ENCODE measurements around the gene FHOD1. TPM values are rescaled to one million over a fixed set of nuclear protein-coding genes. Genes with fewer than 3 reads are reported as not detected.

Gene FHOD1
- total and polyA plus RNA-seq, 2 of the 4 experiments (the other 2 are of a cell fraction): 13.8 to 64.0 TPM

DNA sequence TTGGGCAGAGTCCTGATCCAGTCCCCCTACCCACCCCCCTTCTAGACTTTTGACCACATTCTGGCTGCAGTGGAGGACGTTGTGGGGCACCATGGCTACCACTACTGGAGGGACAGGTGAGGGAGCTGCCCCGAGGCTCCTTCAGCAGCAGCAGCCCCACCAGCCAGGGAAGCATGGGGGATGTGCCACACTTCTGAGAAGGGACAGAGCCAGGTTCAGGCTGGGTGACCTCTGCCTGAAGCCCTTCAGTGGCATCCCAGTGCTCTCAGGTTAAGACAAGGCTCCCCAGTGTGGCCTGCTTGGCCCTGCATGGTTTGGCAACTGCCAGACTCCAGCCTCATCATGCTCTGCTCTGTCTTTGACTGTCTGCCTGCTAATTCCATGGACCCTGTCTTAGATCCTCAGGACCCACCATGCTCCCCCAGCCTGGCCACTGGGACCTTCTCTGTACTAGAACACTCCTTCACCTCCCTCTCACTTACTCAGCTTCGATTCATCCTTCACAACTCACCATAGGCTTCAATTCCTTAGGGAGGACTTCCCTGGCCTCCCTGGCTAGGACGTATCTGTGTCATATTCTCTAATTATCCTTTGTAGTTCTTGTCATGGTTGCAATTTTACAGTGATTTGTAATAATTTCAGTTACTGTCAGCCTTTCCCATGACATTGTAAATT, 10.3 kb upstream of the FHOD1 start:
- DNase-seq: no peak
- peaks cover 2% of the 10 kb centered on the region; the same call in 1 of the 2 replicates for H3K4me1 ChIP-seq (ENCODE audit: control insufficient read depth, insufficient read depth, low read length)
- intact Hi-C loops (cut with micrococcal nuclease): no loop called here

More for the DNA sequence above, 10.3 kb upstream of the FHOD1 start:
- Histone ChIP-seq H3K9ac (ENCODE audit: low read depth, low read length) (no peak overlapping the region), H3K9me3 (ENCODE audit: control insufficient read depth, insufficient read depth, low read length) (no peaks in the 10 kb centered on the region), H2AK9ac (replicated peaks; ENCODE audit: low read depth, low read length, poor library complexity) (no peak overlapping the region), H4K5ac (ENCODE audit: low read depth, low read length) (no peak overlapping the region), H3K14ac (replicated peaks; ENCODE audit: low read depth, low read length) (no peak overlapping the region), H2BK15ac (ENCODE audit: low read depth, low read length) (no peak overlapping the region), H3K56ac (ENCODE audit: extremely low read depth, insufficient read depth, low read length) (no peak overlapping the region), H2AK5ac (ENCODE audit: low read depth, low read length) (no peak overlapping the region), H3K4ac (ENCODE audit: low read depth, low read length) (no peak overlapping the region), H3K23ac (ENCODE audit: low read depth, low read length) (no peak overlapping the region), H3K9me1 (ENCODE audit: insufficient read depth, low read length) (no peaks in the 10 kb centered on the region), H4K91ac (ENCODE audit: insufficient read depth, low read depth, low read length) (no peak overlapping the region), H3K27me3 (ENCODE audit: control insufficient read depth, insufficient read depth, low read length) (no peaks in the 10 kb centered on the region), H3K27ac (ENCODE audit: insufficient read depth, low read length) (no peak overlapping the region), H2BK20ac (ENCODE audit: low read depth, low read length) (no peak overlapping the region), H3K36me3 (ENCODE audit: control insufficient read depth, insufficient read depth, low read length) (peaks cover 18% of the 10 kb centered on the region), H4K8ac (ENCODE audit: low read depth in 2 of 2, low read length in 2 of 2) (no peak overlapping the region), H2BK120ac (ENCODE audit: low read depth, low read length) (no peak overlapping the region), H3K4me2 (ENCODE audit: low read depth, low read length) (no peak overlapping the region), H2BK5ac (ENCODE audit: low read depth, low read length, poor library complexity, severe bottlenecking) (no peak overlapping the region), H4K20me1 (ENCODE audit: insufficient read depth, low read length) (no peaks in the 10 kb centered on the region), H3K4me3 (ENCODE audit: insufficient read depth, low read depth, low read length) (no peak overlapping the region), H2AFZ (replicated peaks; ENCODE audit: low read length, poor library complexity) (no peak overlapping the region), H3K18ac (ENCODE audit: low read depth, low read length) (no peak overlapping the region), H3K79me1 (ENCODE audit: low read depth in 1 of 2, low read length in 2 of 2) (no peaks in the 10 kb centered on the region)
- ATAC-seq (ENCODE audit: low read depth): no peak
- TF ChIP-seq CEBPB (IDR thresholded peaks at IDR 0.05; ENCODE audit: low read depth, low read length) (no peak), MXI1 (IDR thresholded peaks at IDR 0.05; ENCODE audit: borderline replicate concordance, low read depth, low read length) (no peak), RAD21 (IDR thresholded peaks at IDR 0.05; ENCODE audit: low read length) (no peak), SMC3 (IDR thresholded peaks at IDR 0.05; ENCODE audit: low read depth, low read length) (no peak), MAFK (IDR thresholded peaks at IDR 0.05; ENCODE audit: low read depth, low read length) (no peak), MAZ (IDR thresholded peaks at IDR 0.05; ENCODE audit: borderline replicate concordance, low read depth, low read length) (no peak), RCOR1 (IDR thresholded peaks at IDR 0.05; ENCODE audit: insufficient replicate concordance, low read length) (no peak), POLR2A (IDR thresholded peaks at IDR 0.05; ENCODE audit: low read depth, low read length) (no peak), BHLHE40 (IDR thresholded peaks at IDR 0.05; ENCODE audit: low read depth, low read length) (no peak), RFX5 (IDR thresholded peaks at IDR 0.05; ENCODE audit: low read depth, low read length) (no peak)
- TF ChIP-seq, protein P1, sequence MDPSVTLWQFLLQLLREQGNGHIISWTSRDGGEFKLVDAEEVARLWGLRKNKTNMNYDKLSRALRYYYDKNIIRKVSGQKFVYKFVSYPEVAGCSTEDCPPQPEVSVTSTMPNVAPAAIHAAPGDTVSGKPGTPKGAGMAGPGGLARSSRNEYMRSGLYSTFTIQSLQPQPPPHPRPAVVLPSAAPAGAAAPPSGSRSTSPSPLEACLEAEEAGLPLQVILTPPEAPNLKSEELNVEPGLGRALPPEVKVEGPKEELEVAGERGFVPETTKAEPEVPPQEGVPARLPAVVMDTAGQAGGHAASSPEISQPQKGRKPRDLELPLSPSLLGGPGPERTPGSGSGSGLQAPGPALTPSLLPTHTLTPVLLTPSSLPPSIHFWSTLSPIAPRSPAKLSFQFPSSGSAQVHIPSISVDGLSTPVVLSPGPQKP (IDR thresholded peaks at IDR 0.05; ENCODE audit: borderline replicate concordance, low read depth, low read length): no peak
- TF ChIP-seq, protein P2, sequence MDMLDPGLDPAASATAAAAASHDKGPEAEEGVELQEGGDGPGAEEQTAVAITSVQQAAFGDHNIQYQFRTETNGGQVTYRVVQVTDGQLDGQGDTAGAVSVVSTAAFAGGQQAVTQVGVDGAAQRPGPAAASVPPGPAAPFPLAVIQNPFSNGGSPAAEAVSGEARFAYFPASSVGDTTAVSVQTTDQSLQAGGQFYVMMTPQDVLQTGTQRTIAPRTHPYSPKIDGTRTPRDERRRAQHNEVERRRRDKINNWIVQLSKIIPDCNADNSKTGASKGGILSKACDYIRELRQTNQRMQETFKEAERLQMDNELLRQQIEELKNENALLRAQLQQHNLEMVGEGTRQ (IDR thresholded peaks at IDR 0.05; ENCODE audit: low read depth, low read length): no peak
- TF ChIP-seq, protein P3, sequence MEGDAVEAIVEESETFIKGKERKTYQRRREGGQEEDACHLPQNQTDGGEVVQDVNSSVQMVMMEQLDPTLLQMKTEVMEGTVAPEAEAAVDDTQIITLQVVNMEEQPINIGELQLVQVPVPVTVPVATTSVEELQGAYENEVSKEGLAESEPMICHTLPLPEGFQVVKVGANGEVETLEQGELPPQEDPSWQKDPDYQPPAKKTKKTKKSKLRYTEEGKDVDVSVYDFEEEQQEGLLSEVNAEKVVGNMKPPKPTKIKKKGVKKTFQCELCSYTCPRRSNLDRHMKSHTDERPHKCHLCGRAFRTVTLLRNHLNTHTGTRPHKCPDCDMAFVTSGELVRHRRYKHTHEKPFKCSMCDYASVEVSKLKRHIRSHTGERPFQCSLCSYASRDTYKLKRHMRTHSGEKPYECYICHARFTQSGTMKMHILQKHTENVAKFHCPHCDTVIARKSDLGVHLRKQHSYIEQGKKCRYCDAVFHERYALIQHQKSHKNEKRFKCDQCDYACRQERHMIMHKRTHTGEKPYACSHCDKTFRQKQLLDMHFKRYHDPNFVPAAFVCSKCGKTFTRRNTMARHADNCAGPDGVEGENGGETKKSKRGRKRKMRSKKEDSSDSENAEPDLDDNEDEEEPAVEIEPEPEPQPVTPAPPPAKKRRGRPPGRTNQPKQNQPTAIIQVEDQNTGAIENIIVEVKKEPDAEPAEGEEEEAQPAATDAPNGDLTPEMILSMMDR (conservative IDR thresholded peaks at IDR 0.05; ENCODE audit: low read depth, low read length): no peak
- BruUV-seq (replicated peaks): no TSS peak
- dilution Hi-C loops (cut with HindIII; ENCODE audit: low sequenced_read_pairs, unreplicated experiment) (no loop called here), in situ Hi-C loops (cut with MboI; ENCODE audit: low sequenced_read_pairs) (loop anchor here (10.0 kb wide), 1 partner anchor 197 kb away; no protein-coding TSS in a partner anchor)
- 88% methylated on average over 2 of the region's 4 CpGs; no CpG with 5 or more reads in 1 of the 2 experiments for WGBS, 2 experiments (ENCODE audit: extremely low coverage in 2 of 2, insufficient read length in 1 of 2)
- ChIA-PET CTCF (no interaction called here), POLR2A (ENCODE audit: unreplicated experiment) (no interaction called here)
